Upper lobe of left lung (tissue), 6 donors: ENCODE results near the gene UBE2C. TPM values are rescaled to one million over a fixed set of nuclear protein-coding genes. Genes with fewer than 3 reads are reported as not detected.

Experiments used
- ATAC-seq, 2 donors: fragments of 200-7000 bp; cut with Tn5 transposase; one replicate each; pipeline ENCODE4 v1.9.1; 2022; ENCODE audit warnings: mild to moderate bottlenecking in 2 of 2, moderate library complexity in 2 of 2; ENCODE audit not compliant: low FRiP score in 2 of 2
- DNase-seq, 2 donors: peaks; one replicate each; pipeline ENCODE4 v3.0.0-alpha.2; 2019 to 2020
- H3K27ac ChIP-seq, 4 donors: fragments of 200-600 bp; sonication (generic); one replicate each; pipeline ENCODE4 v1.5.1; 2016 to 2019
- H3K27me3 ChIP-seq, 4 donors: fragments of 200-600 bp; sonication (generic); one replicate each; pipeline ENCODE4 v1.5.1; 2017 to 2019
- H3K36me3 ChIP-seq, 4 donors: fragments of 200-600 bp; sonication (generic); one replicate each; pipeline ENCODE4 v1.5.1; 2016 to 2019
- H3K4me1 ChIP-seq, 4 donors: fragments of 200-600 bp; sonication (generic); one replicate each; pipeline ENCODE4 v1.5.1; 2018 to 2019
- H3K4me3 ChIP-seq, 4 donors: fragments of 200-600 bp; sonication (generic); one replicate each; pipeline ENCODE4 v1.5.1; 2017 to 2019; ENCODE audit warnings: mild to moderate bottlenecking in 2 of 4, moderate library complexity in 1 of 4
- H3K9me3 ChIP-seq, 4 donors: fragments of 200-600 bp; sonication (generic); one replicate each; pipeline ENCODE4 v1.5.1; 2018 to 2019
- EP300 ChIP-seq, 4 donors: sonication (generic); formaldehyde crosslinking; IDR thresholded peaks; one replicate each; pipeline ENCODE4 v1.5.1; 2017; ENCODE audit warnings: antibody characterized with exemption in 4 of 4, control low read depth in 2 of 4
- POLR2A ChIP-seq, 4 donors: fragments of 450-650 bp; IDR thresholded peaks; one replicate each; pipeline ENCODE4 v1.5.1; 2016 to 2017; ENCODE audit warnings: antibody characterized with exemption in 4 of 4, mild to moderate bottlenecking in 2 of 4
- POLR2AphosphoS5 ChIP-seq, 2 donors: sonication (generic); formaldehyde crosslinking; IDR thresholded peaks; one replicate each; pipeline ENCODE4 v1.5.1; 2017; ENCODE audit warnings: antibody characterized with exemption in 2 of 2
- WGBS, 2 donors: methylation state at CpG; one replicate each; pipeline ENCODE4 v1.1.5; 2017 to 2018; 5-methylcytosine and 5-hydroxymethylcytosine counted together
- total RNA-seq, 6 donors: library from RNA; depleted of rRNA in 4 of 6; stranded (reverse); fragments of >200 nt in 4 of 6; gene quantifications; one replicate each; pipeline versions ENCODE4 v1.1.0 to v1.2.1, GENCODE V29; 2016 to 2021
- TF ChIP-seq, protein P1 (sequence below), 6 experiments: fragments of 450-650 bp in 4 of 6; fragments of 200-600 bp in 2 of 6; sonication (generic) in 2 of 6; IDR thresholded peaks; one replicate each; pipeline ENCODE4 v1.5.1; 2016 to 2019; ENCODE audit warnings: antibody characterized with exemption in 6 of 6
- donor health status: DM: no; HTN: no; CAD: no; lungs with moderate emphysema.
- donor health status: DM: no; HTN: yes; CAD: no; lungs with severe emphysema.

The UBE2C gene
- total RNA-seq, 6 donors from 2014 or later, result 1.1 to 12.5 (median 3.5) TPM; not detected in 2

DNA sequence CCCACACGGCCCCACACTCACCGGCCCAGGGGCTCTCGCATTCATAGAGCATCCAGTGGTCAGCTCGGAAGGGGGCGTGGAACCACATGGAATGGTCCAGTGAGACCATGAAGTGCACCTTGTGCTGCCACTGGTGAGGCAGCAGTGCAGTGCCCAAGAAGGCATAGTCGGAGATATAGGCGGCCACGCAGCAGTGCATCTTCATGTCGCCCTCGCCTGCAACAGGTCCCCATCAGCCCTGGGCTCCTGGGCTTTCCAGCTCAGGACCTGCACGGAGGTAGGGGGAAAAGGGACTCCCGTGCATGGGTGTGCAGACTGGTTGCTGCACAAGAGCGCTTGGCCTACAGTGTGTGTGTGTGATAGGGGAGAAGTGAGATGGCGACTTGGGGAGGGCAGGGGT is 31.1 kb downstream of the UBE2C start:
- Histone ChIP-seq H3K27me3 (no peaks in the 10 kb centered on the region), H3K4me3 (no peak overlapping the region), H3K9me3 (no peaks in the 10 kb centered on the region), H3K36me3 (peaks cover 19 to 90% (median 64%) of the 10 kb centered on the region in 4 donors), H3K4me1 (peaks cover 0 to 6% (median 0%) of the 10 kb centered on the region in 4 donors), H3K27ac (no peak overlapping the region)
- WGBS, 2 donors, result 92 to 95% methylated on average over 8 to 14 of the region's 14 CpGs
- TF ChIP-seq POLR2A (IDR thresholded peaks at IDR 0.05), result no peak
- TF ChIP-seq, protein P1, sequence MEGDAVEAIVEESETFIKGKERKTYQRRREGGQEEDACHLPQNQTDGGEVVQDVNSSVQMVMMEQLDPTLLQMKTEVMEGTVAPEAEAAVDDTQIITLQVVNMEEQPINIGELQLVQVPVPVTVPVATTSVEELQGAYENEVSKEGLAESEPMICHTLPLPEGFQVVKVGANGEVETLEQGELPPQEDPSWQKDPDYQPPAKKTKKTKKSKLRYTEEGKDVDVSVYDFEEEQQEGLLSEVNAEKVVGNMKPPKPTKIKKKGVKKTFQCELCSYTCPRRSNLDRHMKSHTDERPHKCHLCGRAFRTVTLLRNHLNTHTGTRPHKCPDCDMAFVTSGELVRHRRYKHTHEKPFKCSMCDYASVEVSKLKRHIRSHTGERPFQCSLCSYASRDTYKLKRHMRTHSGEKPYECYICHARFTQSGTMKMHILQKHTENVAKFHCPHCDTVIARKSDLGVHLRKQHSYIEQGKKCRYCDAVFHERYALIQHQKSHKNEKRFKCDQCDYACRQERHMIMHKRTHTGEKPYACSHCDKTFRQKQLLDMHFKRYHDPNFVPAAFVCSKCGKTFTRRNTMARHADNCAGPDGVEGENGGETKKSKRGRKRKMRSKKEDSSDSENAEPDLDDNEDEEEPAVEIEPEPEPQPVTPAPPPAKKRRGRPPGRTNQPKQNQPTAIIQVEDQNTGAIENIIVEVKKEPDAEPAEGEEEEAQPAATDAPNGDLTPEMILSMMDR (IDR thresholded peaks at IDR 0.05), result no peak
- no peak for TF ChIP-seq POLR2AphosphoS5 (IDR thresholded peaks at IDR 0.05)
- no peak for TF ChIP-seq EP300 (IDR thresholded peaks at IDR 0.05)
- no peak for DNase-seq
- no peak for ATAC-seq

DNA sequence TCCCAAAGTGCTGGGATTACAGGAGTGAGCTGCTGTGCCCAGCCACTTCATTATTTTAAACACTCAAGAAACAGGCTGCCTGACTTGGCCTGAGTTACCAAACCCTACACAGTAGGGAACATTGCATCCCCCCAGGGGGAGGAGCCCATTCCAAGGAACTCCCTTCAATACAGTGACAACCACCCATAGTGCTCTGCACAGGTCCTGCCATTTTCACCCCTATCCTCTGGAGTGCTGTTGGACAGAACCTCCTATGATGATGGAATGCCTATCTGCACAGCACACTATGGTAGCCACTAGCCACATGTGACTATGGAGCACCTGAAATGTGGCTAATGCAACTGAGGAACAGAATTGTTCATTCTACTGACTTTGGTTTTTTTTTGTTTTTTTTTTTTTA is 33.0 kb downstream of the UBE2C start:
- Histone ChIP-seq H3K27me3 (no peaks in the 10 kb centered on the region), H3K4me1 (peaks cover 0 to 6% (median 0%) of the 10 kb centered on the region in 4 donors), H3K27ac (no peak overlapping the region), H3K36me3 (peaks cover 19 to 91% (median 69%) of the 10 kb centered on the region in 4 donors), H3K9me3 (no peaks in the 10 kb centered on the region), H3K4me3 (no peak overlapping the region)
- no peak for ATAC-seq
- TF ChIP-seq, protein P1 (IDR thresholded peaks at IDR 0.05), result no peak
- TF ChIP-seq POLR2AphosphoS5 (IDR thresholded peaks at IDR 0.05) (no peak), POLR2A (IDR thresholded peaks at IDR 0.05) (no peak), EP300 (IDR thresholded peaks at IDR 0.05) (no peak)
- DNase-seq, result no peak

DNA sequence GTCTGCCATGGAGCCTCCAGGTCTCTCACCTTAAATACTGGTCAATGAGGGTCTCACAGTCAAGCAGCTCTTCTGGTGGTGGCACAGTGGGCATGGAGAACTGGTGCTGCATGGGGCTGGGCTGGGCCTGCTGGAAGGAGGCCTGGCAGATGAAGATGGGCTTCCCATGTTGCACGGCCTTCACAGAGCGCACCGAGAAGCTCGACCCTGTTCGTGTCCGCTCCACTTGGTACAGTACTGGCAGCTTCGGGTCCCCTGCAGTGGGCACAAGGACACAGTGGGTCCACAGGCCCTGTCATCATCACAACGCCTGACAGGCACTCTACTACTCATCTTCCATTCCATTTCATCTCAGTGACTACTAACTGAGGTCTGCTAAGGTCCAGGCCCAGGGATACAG is 36.0 kb downstream of the UBE2C start:
- no peak for DNase-seq
- WGBS, 2 donors, result 93 to 94% methylated on average over 6 to 8 of the region's 8 CpGs
- no peak overlapping the region for H3K27ac ChIP-seq
- no peaks in the 10 kb centered on the region for H3K9me3 ChIP-seq
- no peaks in the 10 kb centered on the region for H3K27me3 ChIP-seq
- TF ChIP-seq, protein P1 (IDR thresholded peaks at IDR 0.05), result no peak
- TF ChIP-seq EP300 (IDR thresholded peaks at IDR 0.05), result no peak
- TF ChIP-seq POLR2AphosphoS5 (IDR thresholded peaks at IDR 0.05), result no peak
- no peak for TF ChIP-seq POLR2A (IDR thresholded peaks at IDR 0.05)
- ATAC-seq, result no peak
- no peak overlapping the region for H3K4me3 ChIP-seq
- H3K36me3 ChIP-seq, result peaks cover 13 to 88% (median 46%) of the 10 kb centered on the region in 4 donors
- H3K4me1 ChIP-seq, result no peaks in the 10 kb centered on the region

DNA sequence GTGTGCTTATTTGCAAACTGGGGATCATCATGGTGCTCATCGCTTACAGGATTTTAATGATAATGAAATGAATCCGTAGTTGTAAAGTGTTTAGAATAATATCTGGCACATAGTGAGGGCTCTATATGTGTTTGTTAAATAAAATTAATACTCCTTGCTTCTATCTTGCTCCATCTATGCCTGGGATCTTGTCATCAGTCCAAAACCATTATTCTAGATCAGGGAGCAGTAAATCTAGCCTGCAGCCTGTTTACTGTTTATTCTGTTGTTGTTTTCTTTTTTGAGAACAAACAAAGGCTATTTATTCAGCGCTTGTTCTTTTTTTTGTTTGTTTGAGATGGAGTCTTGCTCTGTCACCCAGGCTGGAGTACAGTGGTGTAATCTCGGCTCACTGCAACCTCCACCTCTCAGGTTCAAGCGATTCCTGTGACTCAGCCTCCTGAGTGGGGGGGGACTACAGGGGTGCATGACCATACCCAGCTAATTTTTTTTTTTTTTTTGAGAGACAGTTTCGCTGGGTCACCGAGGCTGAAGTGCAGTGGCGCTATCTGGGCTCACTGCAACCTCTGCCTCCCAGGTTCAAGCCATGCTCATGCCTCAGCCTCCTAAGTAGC is 36.6 kb downstream of the UBE2C start:
- no peak for ATAC-seq
- H3K4me3 ChIP-seq, result no peak overlapping the region
- H3K4me1 ChIP-seq, result peaks cover 0 to 1% (median 0%) of the 10 kb centered on the region in 4 donors
- H3K9me3 ChIP-seq, result no peaks in the 10 kb centered on the region
- WGBS, 2 donors, result 94 to 95% methylated on average over 8 of the region's 8 CpGs
- no peak overlapping the region for H3K27ac ChIP-seq
- DNase-seq, result no peak
- TF ChIP-seq, protein P1 (IDR thresholded peaks at IDR 0.05), result no peak
- no peak for TF ChIP-seq EP300 (IDR thresholded peaks at IDR 0.05)
- TF ChIP-seq POLR2A (IDR thresholded peaks at IDR 0.05), result no peak
- TF ChIP-seq POLR2AphosphoS5 (IDR thresholded peaks at IDR 0.05), result no peak
- peaks cover 12 to 88% (median 42%) of the 10 kb centered on the region in 4 donors for H3K36me3 ChIP-seq
- H3K27me3 ChIP-seq, result no peaks in the 10 kb centered on the region

DNA sequence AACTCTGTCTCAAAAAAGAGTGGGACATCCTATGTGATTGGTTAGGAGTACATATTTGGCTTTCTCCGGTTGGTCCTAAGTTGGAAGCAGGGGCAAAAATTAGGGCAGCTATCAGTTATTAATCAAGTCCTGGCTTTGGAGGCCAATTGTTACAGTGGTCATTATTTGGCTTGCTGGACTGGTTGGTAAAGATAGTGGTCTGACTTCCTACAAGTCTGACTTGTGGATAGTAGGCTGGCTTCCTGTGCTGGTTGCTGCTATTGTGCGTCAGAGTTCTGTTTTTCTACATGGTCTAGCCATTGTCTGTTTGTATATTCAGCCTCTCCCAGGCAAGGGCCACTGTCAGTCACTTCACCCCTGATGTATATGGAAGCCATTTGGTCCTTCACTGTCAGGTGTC is 37.8 kb downstream of the UBE2C start:
- H3K4me3 ChIP-seq, result no peak overlapping the region
- H3K27ac ChIP-seq, result no peak overlapping the region
- DNase-seq (no peak), ATAC-seq (no peak)
- no peak for TF ChIP-seq POLR2A (IDR thresholded peaks at IDR 0.05)
- TF ChIP-seq EP300 (IDR thresholded peaks at IDR 0.05), result no peak
- TF ChIP-seq, protein P1 (IDR thresholded peaks at IDR 0.05), result no peak
- no peak for TF ChIP-seq POLR2AphosphoS5 (IDR thresholded peaks at IDR 0.05)
- peaks cover 6 to 13% (median 8%) of the 10 kb centered on the region in 4 donors for H3K4me1 ChIP-seq
- peaks cover 3 to 82% (median 34%) of the 10 kb centered on the region in 4 donors for H3K36me3 ChIP-seq
- no peaks in the 10 kb centered on the region for H3K9me3 ChIP-seq
- WGBS, 2 donors, result 93 to 100% methylated on average over 1 to 2 of the region's 2 CpGs
- H3K27me3 ChIP-seq, result no peaks in the 10 kb centered on the region
